Adrenal gland (tissue), 5 donors: ENCODE results near the gene CHST11.

ENCODE experiments used
- CTCF ChIP-seq, 6 experiments: fragments of 450-650 bp in 4 of 6; fragments of 200-600 bp in 2 of 6; sonication (generic) in 1 of 6; IDR thresholded peaks; 1 replicate in 5 of 6; 2 replicates in 1 of 6; pipeline versions ENCODE4 v1.5.1 to v1.8.0; 2016 to 2021; ENCODE audit warnings: antibody characterized with exemption in 6 of 6, mild to moderate bottlenecking in 2 of 6, moderate library complexity in 1 of 6
- POLR2A ChIP-seq, 2 donors: fragments of 450-650 bp; IDR thresholded peaks; one replicate each; pipeline ENCODE4 v1.6.1; 2017; ENCODE audit warnings: antibody characterized with exemption in 2 of 2, mild to moderate bottlenecking in 2 of 2, moderate library complexity in 1 of 2
- donor health status: DM: no; HTN: no; CAD: no.

- no peak for TF ChIP-seq CTCF (IDR thresholded peaks at IDR 0.05)
- no peak for TF ChIP-seq POLR2A (IDR thresholded peaks at IDR 0.05)
Observed at GRCh38 chr12:104792570-104792969, 335.8 kb downstream of the CHST11 start.
